HEK293T (cell line): ENCODE measurements around the gene DIDO1.

ENCODE experiments used
- NFRKB ChIP-seq: fragments of 450-650 bp; IDR thresholded peaks from 2 replicates; pipeline ENCODE4 v1.6.1; 2016; ENCODE audit warnings: mild to moderate bottlenecking, moderate library complexity
- TARDBP ChIP-seq: fragments of 450-650 bp; IDR thresholded peaks from 2 replicates; pipeline ENCODE4 v1.6.1; 2016

DNA sequence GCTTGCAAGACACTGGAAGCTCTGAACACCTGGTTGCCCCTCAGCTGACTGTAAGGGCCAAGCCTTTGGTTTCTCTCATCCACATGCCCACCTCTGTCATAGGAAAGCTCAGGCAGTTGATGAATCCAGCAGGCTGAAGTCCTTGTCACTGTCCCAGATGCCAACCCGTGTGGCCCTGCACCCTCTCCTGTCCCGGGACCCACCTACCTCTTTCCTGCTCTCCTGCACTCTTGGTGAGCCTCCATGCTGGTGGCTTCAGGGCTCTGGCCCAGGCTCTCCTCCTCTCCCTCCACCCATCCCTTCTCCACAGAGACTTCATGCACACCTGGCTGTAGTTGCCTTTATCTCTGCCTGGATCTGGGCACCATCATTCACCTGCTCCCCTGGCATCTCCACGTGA lies 7.7 kb upstream of the DIDO1 start:
- no peak for TF ChIP-seq NFRKB
- no peak for TF ChIP-seq TARDBP
